LNCAP (cell line): ENCODE measurements around the gene BOD1.

ENCODE experiments used
- CTCF ChIP-seq: fragments of 450-650 bp; IDR thresholded peaks from 2 replicates; pipeline ENCODE4 v1.5.1; 2017; ENCODE audit warnings: mild to moderate bottlenecking

The BOD1 gene

GRCh38 chr5:173634465-173634983 is 18.1 kb upstream of the BOD1 start:
- TF ChIP-seq CTCF = no peak

GRCh38 chr5:173633304-173633703 is 16.9 kb upstream of the BOD1 start:
- TF ChIP-seq CTCF = no peak

GRCh38 chr5:173631478-173631877 is 15.0 kb upstream of the BOD1 start:
- no peak for TF ChIP-seq CTCF

GRCh38 chr5:173630724-173631365 is 14.4 kb upstream of the BOD1 start:
- TF ChIP-seq CTCF = no peak

DNA sequence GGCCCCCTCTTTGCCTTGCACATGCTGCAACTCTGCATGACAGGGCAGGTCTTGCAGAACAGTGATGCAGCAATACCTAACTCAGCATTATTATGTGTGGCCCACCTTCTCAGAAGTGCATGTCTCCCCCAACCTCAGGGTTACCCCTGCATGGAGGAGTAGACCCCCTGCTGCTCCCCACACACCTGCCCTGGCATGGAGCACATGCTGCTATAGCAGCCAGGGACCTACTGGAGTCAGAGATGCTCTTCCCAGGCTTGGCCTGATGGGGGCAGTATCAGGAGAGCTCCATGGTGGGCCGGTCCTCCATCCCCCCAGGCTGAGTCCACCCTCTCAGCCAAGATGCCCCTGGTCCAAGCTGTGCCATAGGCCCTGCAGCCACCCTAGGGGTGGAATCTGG is 13.2 kb upstream of the BOD1 start:
- TF ChIP-seq CTCF = peak; percentile 28; the same call in 1 of the 2 replicates

GRCh38 chr5:173628501-173628900 is 12.1 kb upstream of the BOD1 start:
- TF ChIP-seq CTCF = no peak

DNA sequence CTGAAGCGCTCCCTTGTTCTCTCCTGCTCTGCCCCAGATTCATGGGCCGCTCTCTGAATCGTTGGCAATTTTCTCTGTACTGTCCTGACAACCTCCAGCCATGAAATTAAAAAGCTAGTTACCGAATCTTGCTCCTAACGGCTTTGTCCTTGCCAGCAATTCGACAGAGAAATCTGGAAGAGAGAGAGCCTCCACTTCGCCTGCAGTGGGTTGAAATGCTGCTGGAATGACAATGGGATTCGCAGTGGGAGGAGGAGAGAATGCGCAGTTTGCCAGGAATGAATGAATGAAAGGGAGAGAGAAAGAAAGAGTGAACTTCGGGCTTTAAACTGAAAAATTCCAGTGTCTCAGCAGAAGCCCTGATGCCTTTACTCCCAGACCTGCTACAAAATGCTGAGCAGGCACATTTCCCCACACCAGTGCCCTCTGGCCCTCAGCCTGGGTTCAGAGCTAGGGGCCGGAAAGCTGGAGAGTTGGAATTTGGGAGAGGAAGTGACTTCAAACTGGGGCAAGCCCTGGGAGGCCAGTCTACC is 11.5 kb upstream of the BOD1 start:
- no peak for TF ChIP-seq CTCF
